DND-41 (cell line): ENCODE data around the gene USP44.
A peak's percentile ranks its signal among the peaks of the same experiment; 100 is the strongest.

Source experiments
- ATAC-seq: fragments of 200-7000 bp; cut with Tn5 transposase; 3 replicates; pipeline ENCODE4 v1.9.1; 2021; ENCODE audit warnings: low read depth; ENCODE audit not compliant: insufficient read depth
- DNase-seq: peaks from one replicate; pipeline ENCODE4 v3.0.0-alpha.2; 2020
- H2AFZ ChIP-seq: 2 replicates; pipeline ENCODE4 v1.6.0; 2012; ENCODE audit warnings: low read depth, low read length
- H3K27ac ChIP-seq: 2 replicates; pipeline ENCODE4 v1.5.1; 2012; ENCODE audit warnings: low read length, inconsistent platforms
- H3K27me3 ChIP-seq: fragments of 200-600 bp; sonication (generic); 2 replicates; pipeline ENCODE4 v1.6.0; 2012; ENCODE audit warnings: low read length, mild to moderate bottlenecking, inconsistent platforms; ENCODE audit not compliant: insufficient read depth, poor library complexity
- H3K36me3 ChIP-seq: 2 replicates; pipeline ENCODE4 v1.5.1; 2012; ENCODE audit warnings: low read length, inconsistent platforms; ENCODE audit not compliant: insufficient read depth
- H3K4me1 ChIP-seq: 2 replicates; pipeline ENCODE4 v1.5.1; 2012; ENCODE audit warnings: mild to moderate bottlenecking, low read length; ENCODE audit not compliant: insufficient read depth
- H3K4me2 ChIP-seq: 2 replicates; pipeline ENCODE4 v1.6.0; 2012; ENCODE audit warnings: mild to moderate bottlenecking, moderate library complexity, low read length, inconsistent platforms; ENCODE audit not compliant: insufficient read depth
- H3K4me3 ChIP-seq, 2 experiments: fragments of 200-600 bp in 1 of 2; shearing (Covaris generic) in 1 of 2; 2 replicates each; pipeline ENCODE4 v1.5.1; 2012 to 2016; ENCODE audit warnings: inconsistent platforms in 2 of 2, low read length in 2 of 2, mild to moderate bottlenecking in 2 of 2, low read depth in 1 of 2, moderate library complexity in 1 of 2
- H3K79me2 ChIP-seq: 2 replicates; pipeline ENCODE4 v1.6.0; 2012; ENCODE audit warnings: low read length, inconsistent platforms; ENCODE audit not compliant: insufficient read depth
- H3K9ac ChIP-seq: 2 replicates; pipeline ENCODE4 v1.6.0; 2012; ENCODE audit warnings: low read depth, mild to moderate bottlenecking, inconsistent platforms, low read length, moderate library complexity
- H3K9me3 ChIP-seq: 2 replicates; pipeline ENCODE4 v1.5.1; 2012; ENCODE audit warnings: low read length, moderate library complexity, mild to moderate bottlenecking, inconsistent platforms; ENCODE audit not compliant: insufficient read depth, severe bottlenecking
- H4K20me1 ChIP-seq: 2 replicates; pipeline ENCODE4 v1.6.0; 2012; ENCODE audit warnings: low read length; ENCODE audit not compliant: insufficient read depth
- CTCF ChIP-seq: IDR thresholded peaks from 2 replicates; pipeline ENCODE4 v1.5.1; 2012; ENCODE audit warnings: borderline replicate concordance, low read length, moderate library complexity, mild to moderate bottlenecking; ENCODE audit not compliant: poor library complexity, severe bottlenecking; ENCODE audit errors: extremely low read depth
- EZH2 ChIP-seq: IDR thresholded peaks from 3 replicates; pipeline ENCODE4 v1.6.1; 2012; ENCODE audit warnings: borderline replicate concordance, low read depth, mild to moderate bottlenecking, moderate library complexity, low read length, inconsistent platforms; ENCODE audit not compliant: severe bottlenecking

The USP44 gene

DNA sequence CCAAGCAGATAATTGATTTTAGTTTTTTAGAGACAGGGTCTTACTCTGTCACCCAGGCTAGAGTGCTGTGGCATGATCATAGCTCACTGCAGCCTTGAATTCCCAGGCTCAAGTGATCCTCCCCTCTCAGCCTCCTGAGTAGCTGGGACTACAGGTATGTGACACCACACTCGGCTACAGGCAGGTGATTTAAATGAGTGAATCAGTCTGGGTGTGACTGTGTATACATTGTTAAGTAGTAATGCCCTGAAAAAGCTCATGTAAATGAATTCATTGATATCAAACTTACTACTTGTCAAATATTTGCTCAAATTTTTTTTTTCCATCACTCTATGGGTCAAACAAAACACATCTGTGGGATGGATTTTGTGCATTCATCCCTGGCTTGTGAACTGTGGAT lies 6.3 kb upstream of the USP44 start:
- H4K20me1 ChIP-seq = no peaks in the 10 kb centered on the region
- peaks cover 13% of the 10 kb centered on the region for H3K79me2 ChIP-seq
- no peak overlapping the region for H3K9ac ChIP-seq
- H3K36me3 ChIP-seq = no peaks in the 10 kb centered on the region
- no peak overlapping the region for H3K4me3 ChIP-seq
- H3K27ac ChIP-seq = no peak overlapping the region
- no peak for TF ChIP-seq CTCF
- TF ChIP-seq EZH2 = no peak
- DNase-seq (no peak), ATAC-seq (no peak)
- H3K4me1 ChIP-seq = peaks cover 30% of the 10 kb centered on the region
- H3K9me3 ChIP-seq = no peaks in the 10 kb centered on the region
- no peaks in the 10 kb centered on the region for H3K27me3 ChIP-seq
- no peak overlapping the region for H2AFZ ChIP-seq
- no peak overlapping the region for H3K4me2 ChIP-seq

- Histone ChIP-seq H3K79me2 (peaks cover 30% of the 10 kb centered on the region), H3K4me3 (peak overlapping the region in 1 of 2 experiments; percentile 24; a peak in 1 of 4 replicates), H3K9me3 (no peaks in the 10 kb centered on the region), H3K4me2 (peak overlapping the region; percentile 75), H3K9ac (peak overlapping the region; percentile 72), H2AFZ (peak overlapping the region; percentile 31), H3K27ac (peak overlapping the region; percentile 95), H3K27me3 (no peaks in the 10 kb centered on the region), H4K20me1 (no peaks in the 10 kb centered on the region), H3K4me1 (peaks cover 61% of the 10 kb centered on the region), H3K36me3 (no peaks in the 10 kb centered on the region)
- ATAC-seq (peak; percentile 50), DNase-seq (peak; percentile 69)
- no peak for TF ChIP-seq EZH2
- TF ChIP-seq CTCF = no peak
Observed at GRCh38 chr12:95554532-95555071, 3.3 kb upstream of the USP44 start.

- peaks cover 5% of the 10 kb centered on the region for H3K9me3 ChIP-seq
- peak; percentile 62 for DNase-seq
- H3K27me3 ChIP-seq = no peaks in the 10 kb centered on the region
- H3K36me3 ChIP-seq = peaks cover 2% of the 10 kb centered on the region
- H3K9ac ChIP-seq = peak overlapping the region; percentile 72
- peak overlapping the region; percentile 75 for H3K4me2 ChIP-seq
- no peak for TF ChIP-seq CTCF
- TF ChIP-seq EZH2 = no peak
- H4K20me1 ChIP-seq = no peaks in the 10 kb centered on the region
- 0 out of 3 replicates have a peak, but pooled peaks have one; percentile 6 for ATAC-seq
- H3K27ac ChIP-seq = peak overlapping the region; percentile 95
- peaks cover 40% of the 10 kb centered on the region for H3K79me2 ChIP-seq
- H3K4me1 ChIP-seq = peaks cover 69% of the 10 kb centered on the region
- peak overlapping the region; percentile 65 for H2AFZ ChIP-seq
- H3K4me3 ChIP-seq = peak overlapping the region; percentile 29 to 60; a peak in 3 of 4 replicates
Observed at GRCh38 chr12:95553197-95553943, 2.1 kb upstream of the USP44 start.
